ENCODE data around the gene CRABP1.

DNA sequence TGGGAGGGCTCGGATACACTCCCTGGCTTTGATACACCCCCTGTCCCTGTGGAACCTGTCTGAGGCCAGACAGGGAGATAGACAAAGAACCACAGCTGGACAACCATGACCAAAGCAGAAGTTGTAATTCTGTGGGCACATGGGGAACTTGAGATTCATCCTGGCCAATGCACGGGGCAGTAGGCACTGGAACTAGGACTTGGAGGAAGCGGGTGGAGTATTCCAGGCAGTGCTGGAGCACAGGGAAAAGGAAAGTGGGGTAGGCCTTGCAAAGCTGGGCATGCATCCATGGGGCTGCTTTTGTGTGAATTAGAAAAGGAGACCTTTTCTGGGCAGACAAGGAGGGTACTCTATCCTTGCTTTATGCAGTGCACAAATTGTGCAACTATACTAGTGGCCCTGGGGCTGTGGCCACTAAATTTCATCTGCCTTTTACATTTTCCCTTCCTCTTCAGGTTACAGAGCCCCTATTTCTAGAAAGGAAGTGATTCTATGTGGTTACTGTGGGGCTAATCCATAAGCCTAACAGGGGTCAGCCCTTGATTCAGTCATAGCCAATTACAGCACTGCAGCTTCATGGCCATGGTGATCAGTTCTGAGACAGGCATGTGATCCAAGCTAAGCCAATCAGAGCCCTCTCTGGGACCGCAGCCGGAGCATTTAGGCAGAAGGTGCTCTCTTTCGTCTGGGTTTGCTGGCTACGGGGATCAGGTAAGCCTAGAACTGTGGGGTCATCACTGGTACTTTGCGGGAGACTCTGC is 21.0 kb downstream of the CRABP1 start:
- TF ChIP-seq POLR2AphosphoS5 (IDR thresholded peaks at IDR 0.05) (no peak), POLR2A (IDR thresholded peaks at IDR 0.05) (no peak)
- TF ChIP-seq, protein P1, sequence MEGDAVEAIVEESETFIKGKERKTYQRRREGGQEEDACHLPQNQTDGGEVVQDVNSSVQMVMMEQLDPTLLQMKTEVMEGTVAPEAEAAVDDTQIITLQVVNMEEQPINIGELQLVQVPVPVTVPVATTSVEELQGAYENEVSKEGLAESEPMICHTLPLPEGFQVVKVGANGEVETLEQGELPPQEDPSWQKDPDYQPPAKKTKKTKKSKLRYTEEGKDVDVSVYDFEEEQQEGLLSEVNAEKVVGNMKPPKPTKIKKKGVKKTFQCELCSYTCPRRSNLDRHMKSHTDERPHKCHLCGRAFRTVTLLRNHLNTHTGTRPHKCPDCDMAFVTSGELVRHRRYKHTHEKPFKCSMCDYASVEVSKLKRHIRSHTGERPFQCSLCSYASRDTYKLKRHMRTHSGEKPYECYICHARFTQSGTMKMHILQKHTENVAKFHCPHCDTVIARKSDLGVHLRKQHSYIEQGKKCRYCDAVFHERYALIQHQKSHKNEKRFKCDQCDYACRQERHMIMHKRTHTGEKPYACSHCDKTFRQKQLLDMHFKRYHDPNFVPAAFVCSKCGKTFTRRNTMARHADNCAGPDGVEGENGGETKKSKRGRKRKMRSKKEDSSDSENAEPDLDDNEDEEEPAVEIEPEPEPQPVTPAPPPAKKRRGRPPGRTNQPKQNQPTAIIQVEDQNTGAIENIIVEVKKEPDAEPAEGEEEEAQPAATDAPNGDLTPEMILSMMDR (IDR thresholded peaks at IDR 0.05) = no peak
